HEK293T (cell line): ENCODE measurements around the gene ARID4B.
"Not testable (repeated sequence)": the region's sequence is repeated elsewhere in the genome, so short reads cannot be mapped to it uniquely, and the experiment has no call there.

Experiments
- ARNT ChIP-seq: fragments of 450-650 bp; IDR thresholded peaks from 2 replicates; pipeline ENCODE4 v1.6.1; 2017; ENCODE audit warnings: mild to moderate bottlenecking
- BHLHE40 ChIP-seq: fragments of 450-650 bp; IDR thresholded peaks from 2 replicates; pipeline ENCODE4 v1.6.1; 2016; ENCODE audit warnings: mild to moderate bottlenecking, moderate library complexity, borderline replicate concordance
- ELF4 ChIP-seq: fragments of 450-650 bp; IDR thresholded peaks from 2 replicates; pipeline ENCODE4 v1.6.1; 2017; ENCODE audit warnings: antibody characterized with exemption
- FOXA1 ChIP-seq: fragments of 450-650 bp; IDR thresholded peaks from 2 replicates; pipeline ENCODE4 v1.6.1; 2016; ENCODE audit warnings: mild to moderate bottlenecking
- FOXM1 ChIP-seq: fragments of 450-650 bp; IDR thresholded peaks from 2 replicates; pipeline ENCODE4 v1.6.1; 2017; ENCODE audit warnings: mild to moderate bottlenecking, borderline replicate concordance
- HDGF ChIP-seq: fragments of 450-650 bp; IDR thresholded peaks from 2 replicates; pipeline ENCODE4 v1.6.1; 2017; ENCODE audit warnings: antibody characterized with exemption, borderline replicate concordance
- NFRKB ChIP-seq: fragments of 450-650 bp; IDR thresholded peaks from 2 replicates; pipeline ENCODE4 v1.6.1; 2016; ENCODE audit warnings: mild to moderate bottlenecking, moderate library complexity
- PKNOX1 ChIP-seq: fragments of 450-650 bp; IDR thresholded peaks from 2 replicates; pipeline ENCODE4 v1.6.1; 2016
- SP1 ChIP-seq: fragments of 450-650 bp; IDR thresholded peaks from 2 replicates; pipeline ENCODE4 v1.6.1; 2017
- SUZ12 ChIP-seq: fragments of 450-650 bp; IDR thresholded peaks from 2 replicates; pipeline ENCODE4 v1.6.1; 2016; ENCODE audit warnings: mild to moderate bottlenecking
- TARDBP ChIP-seq: fragments of 450-650 bp; IDR thresholded peaks from 2 replicates; pipeline ENCODE4 v1.6.1; 2016
- ZNF384 ChIP-seq: fragments of 450-650 bp; IDR thresholded peaks from 2 replicates; pipeline ENCODE4 v1.6.1; 2016

- not testable (repeated sequence) for TF ChIP-seq SP1, ELF4, PKNOX1, FOXA1, SUZ12, FOXM1, ZNF384, NFRKB, HDGF, BHLHE40, TARDBP, ARNT
These were observed 58.0 kb downstream of the ARID4B start for GRCh38 chr1:235269990-235270389.
